ENCODE data around the gene NUP188.
"Not testable (repeated sequence)": the region's sequence is repeated elsewhere in the genome, so short reads cannot be mapped to it uniquely, and the experiment has no call there.

The NUP188 gene

GRCh38 chr9:128946571-128947276, 775 bp upstream of the NUP188 start:
- Histone ChIP-seq H3K9me3 (ENCODE audit: control insufficient read depth, insufficient read depth, low read depth, low read length) (no peaks in the 10 kb centered on the region), H3K4me1 (ENCODE audit: control insufficient read depth, insufficient read depth, low read length) (peaks cover 7% of the 10 kb centered on the region), H3K27ac (ENCODE audit: low read depth, low read length) (peak overlapping the region; percentile 83; the same call in 1 of the 2 replicates), H3K27me3 (ENCODE audit: control insufficient read depth, insufficient read depth, low read length) (no peaks in the 10 kb centered on the region), H3K4me3 (ENCODE audit: low read depth, low read length) (peak overlapping the region; percentile 98), H3K36me3 (ENCODE audit: control insufficient read depth, insufficient read depth, low read length) (peaks cover 34% of the 10 kb centered on the region), H3K9ac (ENCODE audit: low read length) (peak overlapping the region; percentile 94)

- Histone ChIP-seq H3K27ac (ENCODE audit: low read depth, low read length) (peak overlapping the region; percentile 83; the same call in 1 of the 2 replicates), H3K27me3 (ENCODE audit: control insufficient read depth, insufficient read depth, low read length) (no peaks in the 10 kb centered on the region), H3K9ac (ENCODE audit: low read length) (peak overlapping the region; percentile 94), H3K9me3 (ENCODE audit: control insufficient read depth, insufficient read depth, low read depth, low read length) (no peaks in the 10 kb centered on the region), H3K36me3 (ENCODE audit: control insufficient read depth, insufficient read depth, low read length) (peaks cover 34% of the 10 kb centered on the region), H3K4me1 (ENCODE audit: control insufficient read depth, insufficient read depth, low read length) (peaks cover 7% of the 10 kb centered on the region), H3K4me3 (ENCODE audit: low read depth, low read length) (peak overlapping the region; percentile 98)
These were observed 297 bp upstream of the NUP188 start for GRCh38 chr9:128947277-128947526.

GRCh38 chr9:128961403-128961802, 13.9 kb downstream of the NUP188 start:
- H3K36me3 ChIP-seq (ENCODE audit: control insufficient read depth, insufficient read depth, low read length) = peaks cover 64% of the 10 kb centered on the region
- H3K27me3 ChIP-seq (ENCODE audit: control insufficient read depth, insufficient read depth, low read length); H3K27ac ChIP-seq (ENCODE audit: low read depth, low read length); H3K9me3 ChIP-seq (ENCODE audit: control insufficient read depth, insufficient read depth, low read depth, low read length); H3K4me1 ChIP-seq (ENCODE audit: control insufficient read depth, insufficient read depth, low read length); H3K4me3 ChIP-seq (ENCODE audit: low read depth, low read length); H3K9ac ChIP-seq (ENCODE audit: low read length): not testable (repeated sequence)

- H3K4me3 ChIP-seq (ENCODE audit: low read depth, low read length) = no peak overlapping the region
- no peak overlapping the region for H3K9ac ChIP-seq (ENCODE audit: low read length)
- H3K27ac ChIP-seq (ENCODE audit: low read depth, low read length) = no peak overlapping the region
- no peaks in the 10 kb centered on the region for H3K9me3 ChIP-seq (ENCODE audit: control insufficient read depth, insufficient read depth, low read depth, low read length)
- H3K36me3 ChIP-seq (ENCODE audit: control insufficient read depth, insufficient read depth, low read length) = peaks cover 84% of the 10 kb centered on the region
- H3K27me3 ChIP-seq (ENCODE audit: control insufficient read depth, insufficient read depth, low read length) = no peaks in the 10 kb centered on the region
- H3K4me1 ChIP-seq (ENCODE audit: control insufficient read depth, insufficient read depth, low read length) = no peaks in the 10 kb centered on the region
These were observed 22.0 kb downstream of the NUP188 start for GRCh38 chr9:128969491-128969890.

GRCh38 chr9:128972956-128973355, 25.5 kb downstream of the NUP188 start:
- Histone ChIP-seq H3K4me1 (ENCODE audit: control insufficient read depth, insufficient read depth, low read length) (no peaks in the 10 kb centered on the region), H3K36me3 (ENCODE audit: control insufficient read depth, insufficient read depth, low read length) (peaks cover 92% of the 10 kb centered on the region), H3K27me3 (ENCODE audit: control insufficient read depth, insufficient read depth, low read length) (no peaks in the 10 kb centered on the region), H3K4me3 (ENCODE audit: low read depth, low read length) (no peak overlapping the region), H3K9me3 (ENCODE audit: control insufficient read depth, insufficient read depth, low read depth, low read length) (no peaks in the 10 kb centered on the region), H3K9ac (ENCODE audit: low read length) (no peak overlapping the region), H3K27ac (ENCODE audit: low read depth, low read length) (no peak overlapping the region)

GRCh38 chr9:128979111-128979510, 31.6 kb downstream of the NUP188 start:
- no peaks in the 10 kb centered on the region for H3K27me3 ChIP-seq (ENCODE audit: control insufficient read depth, insufficient read depth, low read length)
- no peaks in the 10 kb centered on the region for H3K9me3 ChIP-seq (ENCODE audit: control insufficient read depth, insufficient read depth, low read depth, low read length)
- H3K4me1 ChIP-seq (ENCODE audit: control insufficient read depth, insufficient read depth, low read length) = no peaks in the 10 kb centered on the region
- H3K27ac ChIP-seq (ENCODE audit: low read depth, low read length) = no peak overlapping the region
- H3K36me3 ChIP-seq (ENCODE audit: control insufficient read depth, insufficient read depth, low read length) = peaks cover 88% of the 10 kb centered on the region
- H3K4me3 ChIP-seq (ENCODE audit: low read depth, low read length) = no peak overlapping the region
- no peak overlapping the region for H3K9ac ChIP-seq (ENCODE audit: low read length)

GRCh38 chr9:128983536-128983935, 36.0 kb downstream of the NUP188 start:
- no peaks in the 10 kb centered on the region for H3K4me1 ChIP-seq (ENCODE audit: control insufficient read depth, insufficient read depth, low read length)
- peaks cover 97% of the 10 kb centered on the region for H3K36me3 ChIP-seq (ENCODE audit: control insufficient read depth, insufficient read depth, low read length)
- H3K27me3 ChIP-seq (ENCODE audit: control insufficient read depth, insufficient read depth, low read length) = no peaks in the 10 kb centered on the region
- no peak overlapping the region for H3K4me3 ChIP-seq (ENCODE audit: low read depth, low read length)
- H3K9ac ChIP-seq (ENCODE audit: low read length) = no peak overlapping the region
- H3K27ac ChIP-seq (ENCODE audit: low read depth, low read length) = no peak overlapping the region
- no peaks in the 10 kb centered on the region for H3K9me3 ChIP-seq (ENCODE audit: control insufficient read depth, insufficient read depth, low read depth, low read length)

- Histone ChIP-seq H3K4me3 (ENCODE audit: low read depth, low read length) (no peak overlapping the region), H3K9me3 (ENCODE audit: control insufficient read depth, insufficient read depth, low read depth, low read length) (no peaks in the 10 kb centered on the region), H3K36me3 (ENCODE audit: control insufficient read depth, insufficient read depth, low read length) (peaks cover 89% of the 10 kb centered on the region), H3K27me3 (ENCODE audit: control insufficient read depth, insufficient read depth, low read length) (no peaks in the 10 kb centered on the region), H3K9ac (ENCODE audit: low read length) (no peak overlapping the region), H3K4me1 (ENCODE audit: control insufficient read depth, insufficient read depth, low read length) (no peaks in the 10 kb centered on the region), H3K27ac (ENCODE audit: low read depth, low read length) (no peak overlapping the region)
These were observed 39.2 kb downstream of the NUP188 start for GRCh38 chr9:128986671-128987070.

GRCh38 chr9:128987805-128988204, 40.3 kb downstream of the NUP188 start:
- Histone ChIP-seq H3K4me1 (ENCODE audit: control insufficient read depth, insufficient read depth, low read length) (no peaks in the 10 kb centered on the region), H3K9ac (ENCODE audit: low read length) (no peak overlapping the region), H3K27me3 (ENCODE audit: control insufficient read depth, insufficient read depth, low read length) (no peaks in the 10 kb centered on the region), H3K36me3 (ENCODE audit: control insufficient read depth, insufficient read depth, low read length) (peaks cover 87% of the 10 kb centered on the region), H3K4me3 (ENCODE audit: low read depth, low read length) (no peak overlapping the region), H3K9me3 (ENCODE audit: control insufficient read depth, insufficient read depth, low read depth, low read length) (no peaks in the 10 kb centered on the region), H3K27ac (ENCODE audit: low read depth, low read length) (no peak overlapping the region)

GRCh38 chr9:128992995-128993394, 45.5 kb downstream of the NUP188 start:
- no peak overlapping the region for H3K9ac ChIP-seq (ENCODE audit: low read length)
- H3K36me3 ChIP-seq (ENCODE audit: control insufficient read depth, insufficient read depth, low read length) = peaks cover 84% of the 10 kb centered on the region
- no peaks in the 10 kb centered on the region for H3K4me1 ChIP-seq (ENCODE audit: control insufficient read depth, insufficient read depth, low read length)
- H3K27ac ChIP-seq (ENCODE audit: low read depth, low read length) = no peak overlapping the region
- H3K4me3 ChIP-seq (ENCODE audit: low read depth, low read length) = no peak overlapping the region
- H3K27me3 ChIP-seq (ENCODE audit: control insufficient read depth, insufficient read depth, low read length) = no peaks in the 10 kb centered on the region
- H3K9me3 ChIP-seq (ENCODE audit: control insufficient read depth, insufficient read depth, low read depth, low read length) = no peaks in the 10 kb centered on the region

GRCh38 chr9:128995791-128996190, 48.3 kb downstream of the NUP188 start:
- Histone ChIP-seq H3K9ac (ENCODE audit: low read length) (no peak overlapping the region), H3K27ac (ENCODE audit: low read depth, low read length) (no peak overlapping the region), H3K4me1 (ENCODE audit: control insufficient read depth, insufficient read depth, low read length) (no peaks in the 10 kb centered on the region)

GRCh38 chr9:128998462-128998861, 51.0 kb downstream of the NUP188 start:
- Histone ChIP-seq H3K4me3 (ENCODE audit: low read depth, low read length) (no peak overlapping the region), H3K27ac (ENCODE audit: low read depth, low read length) (no peak overlapping the region), H3K27me3 (ENCODE audit: control insufficient read depth, insufficient read depth, low read length) (no peaks in the 10 kb centered on the region), H3K4me1 (ENCODE audit: control insufficient read depth, insufficient read depth, low read length) (no peaks in the 10 kb centered on the region), H3K9ac (ENCODE audit: low read length) (no peak overlapping the region), H3K9me3 (ENCODE audit: control insufficient read depth, insufficient read depth, low read depth, low read length) (no peaks in the 10 kb centered on the region), H3K36me3 (ENCODE audit: control insufficient read depth, insufficient read depth, low read length) (peaks cover 94% of the 10 kb centered on the region)

More at GRCh38 chr9:128995791-128996190, 48.3 kb downstream of the NUP188 start:
- no peaks in the 10 kb centered on the region for H3K27me3 ChIP-seq (ENCODE audit: control insufficient read depth, insufficient read depth, low read length)
- peaks cover 89% of the 10 kb centered on the region for H3K36me3 ChIP-seq (ENCODE audit: control insufficient read depth, insufficient read depth, low read length)
- H3K9me3 ChIP-seq (ENCODE audit: control insufficient read depth, insufficient read depth, low read depth, low read length) = no peaks in the 10 kb centered on the region
- H3K4me3 ChIP-seq (ENCODE audit: low read depth, low read length) = no peak overlapping the region

All from HUES6 (cell line).